Articular chondrocyte of knee joint (primary cell): Measurements from ENCODE around the gene NAA11. TPM values are rescaled to one million over a fixed set of nuclear protein-coding genes. Genes with fewer than 3 reads are reported as not detected.

Source experiments
- total RNA-seq: library from RNA; depleted of rRNA; stranded (reverse); fragments of >200 nt; gene quantifications from 2 replicates; pipeline ENCODE4 v1.2.3, GENCODE V29; 2012

NAA11 gene
- total RNA-seq = not detected in 2 replicates

GRCh38 chr4:79325864-79326328 is at the start of gene NAA11:
Gene NAA11, minus strand, starts transcription at chr4:79326061. Its CDS starts 184 bp downstream, at chr4:79325877.

Other genes with a start within 250 kb of the NAA11 start
- gene GK2, start 82.2 kb upstream of the NAA11 start, total RNA-seq = not detected in 2 replicates